Sciatic nerve (tissue), 2 donors: Measurements from ENCODE around the gene ASCC1. TPM values are rescaled to one million over a fixed set of nuclear protein-coding genes. Genes with fewer than 3 reads are reported as not detected.

Experiments
- ATAC-seq: fragments of 200-7000 bp; cut with Tn5 transposase; one replicate; pipeline ENCODE4 v1.9.1; 2020; ENCODE audit warnings: mild to moderate bottlenecking, moderate library complexity
- DNase-seq: peaks from one replicate; pipeline ENCODE4 v3.0.0-alpha.2; 2020; ENCODE audit warnings: low spot score
- intact Hi-C: fragments of 100-400 bp; cut with DNase I; formaldehyde crosslinking; loops from one replicate; pipeline ENCODE4 v1.14.2; 2022
- total RNA-seq: library from RNA; stranded (reverse); fragmentation: NEBNext Ultra II Directional; extraction: Animal tissue kit (Norgen Biotek cat#: 25700); gene quantifications from one replicate; pipeline ENCODE4 v1.2.1, GENCODE V29; 2021
- donor health status: DM: no; HTN: no; CAD: no.
- donor health status: DM: no; HTN: no; CAD: no.

The ASCC1 gene
- total RNA-seq, 1 donor from 2014 or later, result 37.4 TPM

- ATAC-seq, result no peak
- intact Hi-C loops, result no loop called here
- DNase-seq, result no peak
Measured at GRCh38 chr10:72080042-72080975, 135.8 kb downstream of the ASCC1 start.

- intact Hi-C loops, result no loop called here
- DNase-seq (no peak), ATAC-seq (no peak)
Measured at GRCh38 chr10:72079356-72079755, 136.7 kb downstream of the ASCC1 start.

GRCh38 chr10:72077275-72077990 lies 138.6 kb downstream of the ASCC1 start:
- intact Hi-C loops, result no loop called here
- no peak for ATAC-seq
- no peak for DNase-seq

GRCh38 chr10:72076756-72077155 lies 139.3 kb downstream of the ASCC1 start:
- intact Hi-C loops, result no loop called here
- DNase-seq, result no peak
- ATAC-seq, result no peak

DNA sequence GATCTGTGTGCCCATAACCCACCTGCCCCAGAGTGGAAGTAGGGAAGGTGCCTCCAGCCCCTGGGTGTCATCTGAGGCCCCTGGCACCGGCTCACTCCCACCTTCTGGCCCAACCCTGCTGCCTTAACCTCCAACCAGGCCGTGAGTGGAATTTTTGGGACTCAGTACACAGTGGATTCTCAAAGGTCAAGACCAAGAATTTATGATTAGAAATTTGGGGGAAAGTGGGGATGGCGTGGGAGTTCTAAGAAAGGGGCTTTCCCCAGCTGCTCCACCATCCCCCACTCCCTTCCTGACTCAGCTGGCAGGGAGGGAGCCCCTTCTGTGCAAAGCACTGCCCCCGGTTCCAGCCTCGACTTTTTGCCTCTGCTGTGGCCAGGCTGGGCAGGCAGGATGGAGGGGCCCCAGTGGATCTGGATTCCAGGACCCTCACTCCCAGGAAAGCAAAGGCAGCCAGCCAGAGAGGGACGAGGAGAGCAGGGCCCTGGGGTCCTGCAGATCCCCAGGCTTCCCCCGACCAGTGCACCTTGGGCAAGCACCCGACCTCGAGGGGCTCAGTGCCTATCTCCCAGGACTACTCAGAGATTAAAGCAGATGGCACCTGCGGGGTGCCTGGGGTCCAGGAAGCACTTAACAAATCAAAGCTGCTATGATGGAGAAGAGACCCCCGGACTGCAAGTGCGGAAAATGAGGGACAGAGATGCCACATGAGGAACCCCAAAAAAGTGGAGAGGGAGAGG lies 140.5 kb downstream of the ASCC1 start:
- intact Hi-C loops, result no loop called here
- no peak for ATAC-seq
- DNase-seq, result no peak

DNA sequence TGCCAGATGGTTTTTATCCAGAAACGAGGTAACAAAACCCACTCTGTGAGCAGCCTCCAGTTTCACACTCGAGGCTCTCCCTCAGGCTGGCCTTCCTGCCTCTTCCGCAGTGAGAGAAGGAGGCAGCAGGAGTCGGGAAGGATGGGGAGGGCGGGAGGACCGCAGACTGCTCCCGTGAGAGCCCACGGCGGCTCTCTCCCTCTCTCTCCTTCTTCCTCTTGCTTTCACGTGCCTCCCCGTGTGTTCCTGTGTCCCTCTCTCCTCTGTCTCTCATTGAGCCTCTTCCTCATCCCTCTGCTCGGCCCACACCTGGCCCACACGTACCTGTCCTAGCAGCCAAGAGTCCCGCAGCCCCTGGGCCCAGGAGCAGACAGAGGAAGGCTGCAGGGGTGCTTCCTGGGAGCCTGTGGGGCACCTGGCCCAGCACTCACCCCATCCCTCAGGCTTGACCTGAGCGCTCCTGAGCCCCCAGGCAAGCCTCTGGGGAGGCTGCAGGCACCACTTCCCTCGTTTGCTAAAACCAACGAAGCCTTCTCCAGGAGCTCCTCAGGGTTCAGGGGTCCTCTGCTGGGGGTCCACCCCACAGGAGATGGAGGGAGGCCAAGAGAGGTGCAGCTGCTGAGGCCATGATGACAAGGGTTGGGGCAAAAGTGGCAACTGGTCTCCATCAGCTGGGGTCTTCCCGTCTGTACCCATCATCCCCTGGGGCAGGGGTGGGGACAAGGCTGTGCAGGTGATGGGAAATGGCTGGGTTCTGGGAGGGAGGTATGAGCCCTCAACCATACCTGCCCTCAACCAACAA lies 141.3 kb downstream of the ASCC1 start:
- DNase-seq (no peak), ATAC-seq (no peak)
- intact Hi-C loops, result no loop called here

- intact Hi-C loops, result no loop called here
- ATAC-seq (no peak), DNase-seq (no peak)
Measured at GRCh38 chr10:72073708-72074573, 142.1 kb downstream of the ASCC1 start.

DNA sequence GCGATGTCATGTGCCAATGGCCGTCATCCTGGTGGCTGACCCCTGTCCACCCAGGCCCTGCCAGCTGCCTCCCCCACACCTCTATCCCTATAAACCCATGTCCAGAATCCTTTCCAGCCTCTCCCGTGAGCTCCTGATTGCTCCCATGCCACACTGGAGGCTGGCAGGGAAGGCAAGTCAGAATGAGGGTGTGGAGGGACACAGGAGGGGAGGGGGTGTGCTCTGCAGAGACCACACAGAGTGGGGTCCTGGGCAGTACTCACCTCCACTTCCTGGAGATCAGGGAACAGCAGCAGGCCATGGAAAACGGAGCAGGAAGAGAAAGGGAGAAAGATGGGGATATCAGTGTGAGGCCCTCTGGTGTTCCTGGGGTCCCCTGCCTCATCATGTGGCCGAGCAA lies 143.4 kb downstream of the ASCC1 start:
- ATAC-seq (no peak), DNase-seq (no peak)
- intact Hi-C loops, result no loop called here

GRCh38 chr10:72072046-72072445 lies 144.0 kb downstream of the ASCC1 start:
- intact Hi-C loops, result no loop called here
- ATAC-seq (no peak), DNase-seq (no peak)

- intact Hi-C loops, result no loop called here
- no peak for ATAC-seq
- no peak for DNase-seq
Measured at GRCh38 chr10:72069751-72070526, 146.1 kb downstream of the ASCC1 start.

GRCh38 chr10:72068901-72069446 lies 147.1 kb downstream of the ASCC1 start:
- ATAC-seq (peak; percentile 40), DNase-seq (no peak)
- intact Hi-C loops, result no loop called here

GRCh38 chr10:72068126-72068765 lies 147.8 kb downstream of the ASCC1 start:
- no peak for DNase-seq
- intact Hi-C loops, result no loop called here
- ATAC-seq, result peak; percentile 11

GRCh38 chr10:72067463-72068125 lies 148.5 kb downstream of the ASCC1 start:
- no peak for DNase-seq
- ATAC-seq, result no peak
- intact Hi-C loops, result no loop called here

DNA sequence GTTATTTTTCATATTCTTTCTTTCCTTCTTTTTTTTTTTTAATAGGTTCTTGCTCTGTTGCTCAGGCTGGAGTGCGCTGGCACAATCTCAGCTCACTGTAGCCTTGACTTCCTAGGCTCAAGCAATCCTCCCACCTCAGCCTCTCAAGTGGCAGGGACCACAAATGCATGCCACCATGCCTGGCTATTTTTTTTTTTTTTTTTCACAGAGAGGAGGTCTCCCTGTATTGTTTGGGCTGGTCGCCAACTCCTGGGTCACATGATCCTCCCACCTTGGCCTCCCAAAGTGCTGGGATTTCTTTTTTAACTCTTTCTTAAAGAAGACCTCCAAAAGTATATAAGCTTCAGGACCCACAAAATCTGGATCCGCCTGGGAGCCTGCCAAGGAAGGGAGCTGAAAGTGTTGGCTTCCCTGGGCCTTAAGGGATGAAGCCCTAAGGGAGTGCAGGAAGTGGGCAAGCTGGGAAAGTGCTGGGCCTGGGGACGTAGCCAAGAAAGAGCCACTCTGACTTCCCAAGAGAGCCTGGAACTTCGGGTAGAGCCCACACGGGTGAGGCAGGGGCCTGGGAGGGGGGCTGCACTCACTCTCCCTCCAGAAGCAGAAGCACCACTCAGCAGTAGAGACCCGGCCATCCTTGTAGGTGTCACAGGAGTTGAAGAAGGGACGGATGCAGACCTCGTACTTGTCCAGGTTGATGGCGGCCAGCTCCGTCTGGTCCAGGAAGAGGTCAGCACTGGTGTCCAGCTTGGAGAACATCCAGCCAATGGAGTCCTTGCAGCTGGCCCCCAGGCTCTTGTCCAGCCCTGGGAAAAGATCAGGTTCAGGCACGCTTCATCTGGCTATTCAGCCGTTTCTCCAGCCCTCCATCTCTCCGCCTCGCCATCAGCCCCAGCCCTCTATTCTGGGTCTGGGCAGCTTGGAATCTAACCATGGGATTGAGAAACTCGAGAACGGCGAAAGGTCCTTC lies 149.5 kb downstream of the ASCC1 start:
- peak; percentile 11 for ATAC-seq

More for the DNA sequence above, 149.5 kb downstream of the ASCC1 start:
- no peak for DNase-seq
- intact Hi-C loops, result no loop called here
